Lower lobe of right lung (tissue), 2 donors: ENCODE measurements around the gene SULT4A1. TPM values are rescaled to one million over a fixed set of nuclear protein-coding genes. Genes with fewer than 3 reads are reported as not detected.

Source experiments
- ATAC-seq, 2 donors: fragments of 200-7000 bp; cut with Tn5 transposase; one replicate each; pipeline ENCODE4 v1.9.1; 2020 to 2022; ENCODE audit warnings: mild to moderate bottlenecking in 2 of 2, moderate library complexity in 2 of 2
- DNase-seq: peaks from one replicate; pipeline ENCODE4 v3.0.0-alpha.2; 2020
- H3K27ac ChIP-seq: fragments of 200-600 bp; one replicate; pipeline ENCODE4 v1.8.0; 2022
- H3K27me3 ChIP-seq: fragments of 200-600 bp; one replicate; pipeline ENCODE4 v1.8.0; 2022; ENCODE audit warnings: low read depth
- H3K36me3 ChIP-seq: fragments of 200-600 bp; one replicate; pipeline ENCODE4 v1.8.0; 2022; ENCODE audit warnings: mild to moderate bottlenecking
- H3K4me1 ChIP-seq: fragments of 200-600 bp; one replicate; pipeline ENCODE4 v1.8.0; 2022
- H3K4me3 ChIP-seq: fragments of 200-600 bp; one replicate; pipeline ENCODE4 v1.8.0; 2022; ENCODE audit warnings: mild to moderate bottlenecking
- H3K9me3 ChIP-seq: fragments of 200-600 bp; one replicate; pipeline ENCODE4 v1.8.0; 2022
- intact Hi-C: fragments of 100-400 bp; cut with DNase I; formaldehyde crosslinking; loops from one replicate; pipeline ENCODE4 v1.11.0; 2022
- total RNA-seq: library from RNA; stranded (reverse); fragmentation: NEBNext Ultra II Directional; extraction: Animal tissue kit (Norgen Biotek cat#: 25700); gene quantifications from one replicate; pipeline ENCODE4 v1.2.1, GENCODE V29; 2021
- TF ChIP-seq, protein P1 (sequence below): fragments of 200-600 bp; IDR thresholded peaks from one replicate; pipeline ENCODE4 v1.8.0; 2022; ENCODE audit warnings: antibody characterized with exemption, mild to moderate bottlenecking
- donor health status: DM: no; HTN: yes; CAD: no; lungs with severe emphysema.

SULT4A1 gene
- total RNA-seq, 1 donor from 2014 or later, result not detected

DNA sequence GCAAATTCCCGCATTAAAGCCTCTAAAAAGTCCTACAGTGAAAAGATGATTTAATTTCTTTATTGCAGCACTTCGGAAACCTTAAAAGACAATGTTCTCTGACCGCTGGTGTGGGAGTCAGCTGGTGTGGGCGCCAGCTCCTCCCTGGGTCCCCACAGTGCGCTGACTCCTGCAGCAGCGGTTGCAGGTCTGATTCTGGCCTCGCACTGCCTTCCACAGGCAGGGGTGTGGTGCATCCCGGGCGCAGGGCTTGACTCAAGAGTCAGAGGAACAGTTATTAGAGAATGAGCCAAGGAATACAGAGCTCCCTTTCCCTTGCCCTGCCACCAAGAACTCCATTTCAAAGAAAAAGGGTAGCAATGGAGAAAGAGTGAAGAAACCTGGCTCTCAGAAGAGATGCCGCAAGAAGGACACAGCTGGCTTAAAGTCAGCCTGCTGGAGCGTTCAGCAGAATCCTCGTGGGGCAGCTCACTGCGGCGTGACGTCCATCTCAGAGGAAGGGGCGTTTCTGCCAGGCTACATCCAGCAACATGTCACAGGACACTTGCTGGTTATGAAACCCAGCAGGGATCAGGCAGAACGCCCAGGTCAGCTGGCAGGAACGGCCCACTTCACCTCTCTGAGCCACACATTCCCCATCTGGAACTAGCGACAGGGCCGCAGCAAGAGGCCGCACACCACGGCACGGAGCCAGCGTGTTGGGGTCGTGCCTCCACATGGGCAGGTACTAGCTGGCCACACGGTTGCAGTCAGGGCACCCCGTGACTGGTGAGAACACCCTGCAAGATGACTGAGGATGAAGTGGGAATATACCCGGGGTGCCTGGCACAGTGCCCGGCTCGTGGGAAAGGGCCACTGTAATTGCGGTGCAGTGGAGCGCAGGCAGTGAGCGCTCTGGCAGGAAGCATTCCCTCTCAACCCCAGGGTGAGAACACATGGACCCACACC is 32.1 kb downstream of the SULT4A1 start:
- Histone ChIP-seq H3K27ac (peak overlapping the region; percentile 75), H3K9me3 (no peaks in the 10 kb centered on the region), H3K36me3 (no peaks in the 10 kb centered on the region), H3K4me3 (no peak overlapping the region), H3K27me3 (no peaks in the 10 kb centered on the region), H3K4me1 (no peaks in the 10 kb centered on the region)
- DNase-seq (peak; percentile 56), ATAC-seq (peak; percentile 38 to 61)
- TF ChIP-seq, protein P1, sequence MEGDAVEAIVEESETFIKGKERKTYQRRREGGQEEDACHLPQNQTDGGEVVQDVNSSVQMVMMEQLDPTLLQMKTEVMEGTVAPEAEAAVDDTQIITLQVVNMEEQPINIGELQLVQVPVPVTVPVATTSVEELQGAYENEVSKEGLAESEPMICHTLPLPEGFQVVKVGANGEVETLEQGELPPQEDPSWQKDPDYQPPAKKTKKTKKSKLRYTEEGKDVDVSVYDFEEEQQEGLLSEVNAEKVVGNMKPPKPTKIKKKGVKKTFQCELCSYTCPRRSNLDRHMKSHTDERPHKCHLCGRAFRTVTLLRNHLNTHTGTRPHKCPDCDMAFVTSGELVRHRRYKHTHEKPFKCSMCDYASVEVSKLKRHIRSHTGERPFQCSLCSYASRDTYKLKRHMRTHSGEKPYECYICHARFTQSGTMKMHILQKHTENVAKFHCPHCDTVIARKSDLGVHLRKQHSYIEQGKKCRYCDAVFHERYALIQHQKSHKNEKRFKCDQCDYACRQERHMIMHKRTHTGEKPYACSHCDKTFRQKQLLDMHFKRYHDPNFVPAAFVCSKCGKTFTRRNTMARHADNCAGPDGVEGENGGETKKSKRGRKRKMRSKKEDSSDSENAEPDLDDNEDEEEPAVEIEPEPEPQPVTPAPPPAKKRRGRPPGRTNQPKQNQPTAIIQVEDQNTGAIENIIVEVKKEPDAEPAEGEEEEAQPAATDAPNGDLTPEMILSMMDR, result no peak
- intact Hi-C loops, result no loop called here

- H3K9me3 ChIP-seq, result no peaks in the 10 kb centered on the region
- TF ChIP-seq, protein P1, result no peak
- no peaks in the 10 kb centered on the region for H3K4me1 ChIP-seq
- H3K27ac ChIP-seq, result peak overlapping the region; percentile 75
- H3K36me3 ChIP-seq, result no peaks in the 10 kb centered on the region
- ATAC-seq (peak; percentile 62 to 65), DNase-seq (peak; percentile 59)
- no peaks in the 10 kb centered on the region for H3K27me3 ChIP-seq
- intact Hi-C loops, result no loop called here
- H3K4me3 ChIP-seq, result no peak overlapping the region
Measured at GRCh38 chr22:43828998-43829782, 33.1 kb downstream of the SULT4A1 start.

- no peak overlapping the region for H3K4me3 ChIP-seq
- no peaks in the 10 kb centered on the region for H3K4me1 ChIP-seq
- intact Hi-C loops, result no loop called here
- H3K27ac ChIP-seq, result peak overlapping the region; percentile 46
- DNase-seq (no peak), ATAC-seq (no peak)
- H3K9me3 ChIP-seq, result no peaks in the 10 kb centered on the region
- no peaks in the 10 kb centered on the region for H3K27me3 ChIP-seq
- TF ChIP-seq, protein P1, result no peak
- H3K36me3 ChIP-seq, result no peaks in the 10 kb centered on the region
Measured at GRCh38 chr22:43828725-43828997, 33.7 kb downstream of the SULT4A1 start.

- H3K36me3 ChIP-seq, result no peaks in the 10 kb centered on the region
- H3K4me1 ChIP-seq, result no peaks in the 10 kb centered on the region
- no peaks in the 10 kb centered on the region for H3K9me3 ChIP-seq
- peak overlapping the region; percentile 46 for H3K27ac ChIP-seq
- no peak overlapping the region for H3K4me3 ChIP-seq
- intact Hi-C loops, result no loop called here
- DNase-seq, result no peak
- no peaks in the 10 kb centered on the region for H3K27me3 ChIP-seq
- TF ChIP-seq, protein P1, result no peak
- no peak for ATAC-seq
Measured at GRCh38 chr22:43827926-43828724, 34.2 kb downstream of the SULT4A1 start.

- Histone ChIP-seq H3K9me3 (no peaks in the 10 kb centered on the region), H3K4me3 (no peak overlapping the region), H3K36me3 (no peaks in the 10 kb centered on the region), H3K27ac (no peak overlapping the region), H3K4me1 (no peaks in the 10 kb centered on the region), H3K27me3 (no peaks in the 10 kb centered on the region)
- DNase-seq, result no peak
- ATAC-seq, result no peak
- TF ChIP-seq, protein P1, result no peak
- intact Hi-C loops, result no loop called here
Measured at GRCh38 chr22:43827003-43827735, 35.1 kb downstream of the SULT4A1 start.
